Activated naive CD8-positive, alpha-beta T cell treated with anti-CD3 and anti-CD28 coated beads, Interleukin-2, amount 50 U/mL, for 16 hours (primary cell): ENCODE results near the gene TRIM44.

Source experiments
- DNase-seq: peaks from one replicate; pipeline ENCODE4 v3.0.0-alpha.2; 2020; ENCODE audit warnings: low read depth, low spot score

Gene TRIM44

GRCh38 chr11:35786188-35786587 is 123.6 kb downstream of the TRIM44 start:
- DNase-seq = no peak

GRCh38 chr11:35787013-35787504 is 124.5 kb downstream of the TRIM44 start:
- no peak for DNase-seq

GRCh38 chr11:35787626-35788025 is 125.1 kb downstream of the TRIM44 start:
- DNase-seq = no peak

GRCh38 chr11:35791088-35791958 is 128.7 kb downstream of the TRIM44 start:
- DNase-seq = no peak

- no peak for DNase-seq
Measured at GRCh38 chr11:35792148-35792845, 129.7 kb downstream of the TRIM44 start.

- DNase-seq = no peak
Measured at GRCh38 chr11:35792846-35793192, 130.2 kb downstream of the TRIM44 start.

- DNase-seq = no peak
Measured at GRCh38 chr11:35794333-35794732, 131.8 kb downstream of the TRIM44 start.

- no peak for DNase-seq
Measured at GRCh38 chr11:35794850-35795249, 132.3 kb downstream of the TRIM44 start.

- no peak for DNase-seq
Measured at GRCh38 chr11:35796562-35796961, 134.0 kb downstream of the TRIM44 start.

- no peak for DNase-seq
Measured at GRCh38 chr11:35798423-35798822, 135.8 kb downstream of the TRIM44 start.

- no peak for DNase-seq
Measured at GRCh38 chr11:35798983-35799382, 136.4 kb downstream of the TRIM44 start.

- DNase-seq = no peak
Measured at GRCh38 chr11:35799655-35800054, 137.1 kb downstream of the TRIM44 start.

GRCh38 chr11:35800970-35801953 is 138.7 kb downstream of the TRIM44 start:
- no peak for DNase-seq

- no peak for DNase-seq
Measured at GRCh38 chr11:35802221-35802620, 139.6 kb downstream of the TRIM44 start.

- no peak for DNase-seq
Measured at GRCh38 chr11:35802672-35803071, 140.1 kb downstream of the TRIM44 start.

- no peak for DNase-seq
Measured at GRCh38 chr11:35803115-35803514, 140.5 kb downstream of the TRIM44 start.

- DNase-seq = no peak
Measured at GRCh38 chr11:35804451-35805040, 142.0 kb downstream of the TRIM44 start.

GRCh38 chr11:35809561-35809960 is 147.0 kb downstream of the TRIM44 start:
- DNase-seq = no peak

GRCh38 chr11:35810045-35810645 is 147.6 kb downstream of the TRIM44 start:
- no peak for DNase-seq

GRCh38 chr11:35811783-35812182 is 149.2 kb downstream of the TRIM44 start:
- no peak for DNase-seq

GRCh38 chr11:35812828-35813227 is 150.3 kb downstream of the TRIM44 start:
- no peak for DNase-seq
